HUES6 (cell line): ENCODE data around the gene KDM4C.

Experiments
- H3K27ac ChIP-seq: 2 replicates; pipeline ENCODE4 v1.7.0; 2013; ENCODE audit warnings: low read depth, mild to moderate bottlenecking, low read length, inconsistent platforms
- H3K27me3 ChIP-seq: 2 replicates; pipeline ENCODE4 v1.6.1; 2013; ENCODE audit warnings: low read length; ENCODE audit not compliant: control insufficient read depth, insufficient read depth
- H3K36me3 ChIP-seq: 2 replicates; pipeline ENCODE4 v1.6.1; 2013; ENCODE audit warnings: low read length; ENCODE audit not compliant: control insufficient read depth, insufficient read depth
- H3K4me1 ChIP-seq: 2 replicates; pipeline ENCODE4 v1.6.1; 2013; ENCODE audit warnings: low read length; ENCODE audit not compliant: control insufficient read depth, insufficient read depth
- H3K4me3 ChIP-seq: 2 replicates; pipeline ENCODE4 v1.5.1; 2013; ENCODE audit warnings: low read depth, low read length
- H3K9ac ChIP-seq: one replicate; pipeline ENCODE4 v1.6.1; 2013; ENCODE audit warnings: mild to moderate bottlenecking, low read length
- H3K9me3 ChIP-seq: 2 replicates; pipeline ENCODE4 v1.6.1; 2013; ENCODE audit warnings: low read depth, low read length; ENCODE audit not compliant: control insufficient read depth, insufficient read depth

Gene KDM4C

GRCh38 chr9:6829536-6829935, 71.8 kb downstream of the KDM4C start:
- no peak overlapping the region for H3K4me3 ChIP-seq
- H3K9ac ChIP-seq, result no peak overlapping the region
- peaks cover 11% of the 10 kb centered on the region for H3K36me3 ChIP-seq
- H3K9me3 ChIP-seq, result peaks cover 5% of the 10 kb centered on the region; the same call in 1 of the 2 replicates
- no peaks in the 10 kb centered on the region for H3K27me3 ChIP-seq
- no peak overlapping the region for H3K27ac ChIP-seq
- H3K4me1 ChIP-seq, result peaks cover 3% of the 10 kb centered on the region; the same call in 1 of the 2 replicates

- H3K36me3 ChIP-seq, result peaks cover 18% of the 10 kb centered on the region
- no peak overlapping the region for H3K27ac ChIP-seq
- no peaks in the 10 kb centered on the region for H3K4me1 ChIP-seq
- no peak overlapping the region for H3K9ac ChIP-seq
- H3K4me3 ChIP-seq, result no peak overlapping the region
- H3K27me3 ChIP-seq, result no peaks in the 10 kb centered on the region
- H3K9me3 ChIP-seq, result peaks cover 5% of the 10 kb centered on the region; the same call in 1 of the 2 replicates
Measured at GRCh38 chr9:6833518-6834192, 75.9 kb downstream of the KDM4C start.

- H3K36me3 ChIP-seq, result peaks cover 18% of the 10 kb centered on the region
Measured at GRCh38 chr9:6834306-6834705, 76.5 kb downstream of the KDM4C start.

GRCh38 chr9:6838158-6838557, 80.4 kb downstream of the KDM4C start:
- H3K9me3 ChIP-seq, result no peaks in the 10 kb centered on the region
- no peak overlapping the region for H3K4me3 ChIP-seq
- H3K36me3 ChIP-seq, result peaks cover 11% of the 10 kb centered on the region
- no peaks in the 10 kb centered on the region for H3K27me3 ChIP-seq
- no peak overlapping the region for H3K9ac ChIP-seq
- H3K4me1 ChIP-seq, result no peaks in the 10 kb centered on the region
- H3K27ac ChIP-seq, result no peak overlapping the region

More at GRCh38 chr9:6834306-6834705, 76.5 kb downstream of the KDM4C start:
- no peak overlapping the region for H3K4me3 ChIP-seq
- H3K4me1 ChIP-seq, result no peaks in the 10 kb centered on the region
- peaks cover 5% of the 10 kb centered on the region; the same call in 1 of the 2 replicates for H3K9me3 ChIP-seq
- H3K27ac ChIP-seq, result no peak overlapping the region
- no peaks in the 10 kb centered on the region for H3K27me3 ChIP-seq
- no peak overlapping the region for H3K9ac ChIP-seq

- H3K27ac ChIP-seq, result no peak overlapping the region
- no peak overlapping the region for H3K9ac ChIP-seq
- H3K27me3 ChIP-seq, result no peaks in the 10 kb centered on the region
- no peaks in the 10 kb centered on the region for H3K4me1 ChIP-seq
- H3K4me3 ChIP-seq, result no peak overlapping the region
- H3K9me3 ChIP-seq, result no peaks in the 10 kb centered on the region
- H3K36me3 ChIP-seq, result no peaks in the 10 kb centered on the region
Measured at GRCh38 chr9:6842584-6842947, 84.8 kb downstream of the KDM4C start.

GRCh38 chr9:6843742-6844141, 86.0 kb downstream of the KDM4C start:
- no peaks in the 10 kb centered on the region for H3K9me3 ChIP-seq
- no peak overlapping the region for H3K9ac ChIP-seq

GRCh38 chr9:6844267-6844666, 86.5 kb downstream of the KDM4C start:
- Histone ChIP-seq H3K9me3 (no peaks in the 10 kb centered on the region), H3K27ac (no peak overlapping the region), H3K9ac (no peak overlapping the region), H3K4me1 (no peaks in the 10 kb centered on the region), H3K4me3 (no peak overlapping the region), H3K36me3 (no peaks in the 10 kb centered on the region; the same call in 1 of the 2 replicates), H3K27me3 (no peaks in the 10 kb centered on the region)

More at GRCh38 chr9:6843742-6844141, 86.0 kb downstream of the KDM4C start:
- Histone ChIP-seq H3K4me3 (no peak overlapping the region), H3K4me1 (no peaks in the 10 kb centered on the region), H3K27me3 (no peaks in the 10 kb centered on the region), H3K27ac (no peak overlapping the region), H3K36me3 (no peaks in the 10 kb centered on the region)

GRCh38 chr9:6845128-6845826, 87.5 kb downstream of the KDM4C start:
- Histone ChIP-seq H3K27ac (no peak overlapping the region), H3K9ac (no peak overlapping the region), H3K4me3 (no peak overlapping the region), H3K4me1 (no peaks in the 10 kb centered on the region), H3K9me3 (no peaks in the 10 kb centered on the region), H3K27me3 (no peaks in the 10 kb centered on the region), H3K36me3 (peaks cover 8% of the 10 kb centered on the region; the same call in 1 of the 2 replicates)

- H3K4me1 ChIP-seq, result no peaks in the 10 kb centered on the region
- H3K9me3 ChIP-seq, result no peaks in the 10 kb centered on the region
- H3K9ac ChIP-seq, result no peak overlapping the region
- H3K4me3 ChIP-seq, result no peak overlapping the region
- no peak overlapping the region for H3K27ac ChIP-seq
- H3K36me3 ChIP-seq, result peaks cover 8% of the 10 kb centered on the region; the same call in 1 of the 2 replicates
- H3K27me3 ChIP-seq, result no peaks in the 10 kb centered on the region
Measured at GRCh38 chr9:6845880-6846279, 88.1 kb downstream of the KDM4C start.

GRCh38 chr9:6852243-6852963, 94.6 kb downstream of the KDM4C start:
- H3K36me3 ChIP-seq, result peaks cover 8% of the 10 kb centered on the region; the same call in 1 of the 2 replicates
- H3K27me3 ChIP-seq, result no peaks in the 10 kb centered on the region
- H3K4me3 ChIP-seq, result no peak overlapping the region
- H3K4me1 ChIP-seq, result no peaks in the 10 kb centered on the region
- H3K27ac ChIP-seq, result no peak overlapping the region
- no peak overlapping the region for H3K9ac ChIP-seq
- H3K9me3 ChIP-seq, result no peaks in the 10 kb centered on the region

GRCh38 chr9:6855860-6856259, 98.1 kb downstream of the KDM4C start:
- H3K4me1 ChIP-seq, result no peaks in the 10 kb centered on the region
- no peaks in the 10 kb centered on the region for H3K9me3 ChIP-seq
- no peak overlapping the region for H3K9ac ChIP-seq
- H3K27ac ChIP-seq, result no peak overlapping the region
- no peaks in the 10 kb centered on the region for H3K27me3 ChIP-seq
- H3K4me3 ChIP-seq, result no peak overlapping the region
- H3K36me3 ChIP-seq, result no peaks in the 10 kb centered on the region
